Measurements from ENCODE around the gene MARCKS. TPM values are rescaled to one million over a fixed set of nuclear protein-coding genes. Genes with fewer than 3 reads are reported as not detected.

Gene MARCKS
- total and polyA plus RNA-seq, 2 experiments from 2014 or later, result 105 to 210 TPM

DNA sequence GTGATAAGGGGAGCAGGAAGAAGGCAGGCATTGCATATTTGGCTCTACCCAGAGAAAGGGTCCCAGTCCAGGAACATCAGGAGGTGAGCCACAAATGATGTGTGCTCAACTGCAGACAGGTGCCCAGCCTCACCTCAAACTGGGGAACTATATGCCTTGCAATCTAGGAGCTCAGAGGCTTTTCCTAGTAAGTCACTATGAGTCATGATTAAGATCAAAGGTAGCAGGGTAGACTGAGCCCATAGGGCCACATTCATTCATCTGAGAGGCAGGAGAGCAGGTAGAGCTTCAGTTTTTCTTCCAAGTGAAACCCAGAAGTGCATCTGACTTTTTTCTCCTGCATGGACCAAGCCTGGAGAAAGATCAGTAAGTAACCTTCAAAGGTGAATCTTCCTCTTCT, 31.3 kb downstream of the MARCKS start:
- Histone ChIP-seq H3K9ac (no peak overlapping the region), H4K20me1 (ENCODE audit: insufficient read depth) (no peaks in the 10 kb centered on the region), H3K4me2 (ENCODE audit: unreplicated experiment) (no peak overlapping the region), H3K4me3 (no peak overlapping the region), H3F3A (ENCODE audit: insufficient read depth) (no peaks in the 10 kb centered on the region), H3K4me1 (ENCODE audit: insufficient read depth) (no peaks in the 10 kb centered on the region), H3K27me3 (replicated peaks; ENCODE audit: insufficient read depth) (no peaks in the 10 kb centered on the region), H3K36me3 (ENCODE audit: low read depth) (no peaks in the 10 kb centered on the region), H3K27ac (no peak overlapping the region), H3K79me2 (ENCODE audit: insufficient read depth) (no peaks in the 10 kb centered on the region), H3K9me2 (ENCODE audit: insufficient read depth) (no peaks in the 10 kb centered on the region), H2AFZ (no peak overlapping the region), H3K9me3 (ENCODE audit: low read depth) (no peaks in the 10 kb centered on the region)
- TF ChIP-seq EZH2 (IDR thresholded peaks at IDR 0.05; ENCODE audit: insufficient read depth, poor library complexity, severe bottlenecking) (no peak), EZH2phosphoT487 (IDR thresholded peaks at IDR 0.05; ENCODE audit: insufficient read depth, low read depth) (no peak)
- DNase-seq, result no peak
- in situ Hi-C loops (cut with MboI), result loop anchor here (25.0 kb wide), 1 partner anchor 1376 kb away; no protein-coding TSS in a partner anchor

DNA sequence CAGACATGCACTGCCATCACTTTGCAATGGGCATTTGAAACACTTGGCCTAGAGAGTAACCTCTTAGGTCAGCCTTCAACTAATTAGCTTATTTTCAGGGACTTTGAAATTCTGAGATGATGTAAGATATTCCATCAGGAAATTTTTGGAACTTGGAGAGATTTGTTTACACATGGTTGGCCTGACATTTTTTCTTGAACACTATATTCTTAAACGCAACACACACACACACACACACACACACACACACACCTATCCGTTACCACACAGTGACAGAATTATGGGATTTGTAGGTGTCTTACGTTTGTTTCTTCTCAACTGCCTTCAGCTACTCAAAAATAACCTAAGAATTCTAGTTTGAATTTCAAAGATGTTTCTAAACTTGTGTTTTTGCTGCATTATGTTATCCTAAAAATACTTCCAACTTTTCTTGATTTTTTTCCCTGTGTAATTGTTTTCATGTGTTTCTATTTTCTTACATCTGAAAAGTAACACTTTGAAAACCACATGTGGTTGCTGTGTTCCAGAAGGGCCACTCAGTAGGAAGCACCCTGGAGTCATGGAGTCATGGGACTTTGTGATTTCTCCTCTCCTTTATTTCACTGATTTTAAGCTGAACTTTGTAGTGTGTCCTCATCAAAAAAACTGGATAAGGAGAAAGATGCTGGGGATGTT, 31.9 kb downstream of the MARCKS start:
- no peak for TF ChIP-seq EZH2 (IDR thresholded peaks at IDR 0.05; ENCODE audit: insufficient read depth, poor library complexity, severe bottlenecking)
- no peak for TF ChIP-seq EZH2phosphoT487 (IDR thresholded peaks at IDR 0.05; ENCODE audit: insufficient read depth, low read depth)
- Histone ChIP-seq H3K4me2 (ENCODE audit: unreplicated experiment) (no peak overlapping the region), H4K20me1 (ENCODE audit: insufficient read depth) (no peaks in the 10 kb centered on the region), H3K27ac (no peak overlapping the region), H3K9ac (no peak overlapping the region), H3K4me1 (ENCODE audit: insufficient read depth) (no peaks in the 10 kb centered on the region), H3F3A (ENCODE audit: insufficient read depth) (no peaks in the 10 kb centered on the region), H2AFZ (no peak overlapping the region), H3K9me3 (ENCODE audit: low read depth) (no peaks in the 10 kb centered on the region), H3K27me3 (replicated peaks; ENCODE audit: insufficient read depth) (no peaks in the 10 kb centered on the region), H3K9me2 (ENCODE audit: insufficient read depth) (no peaks in the 10 kb centered on the region), H3K36me3 (ENCODE audit: low read depth) (no peaks in the 10 kb centered on the region), H3K4me3 (no peak overlapping the region), H3K79me2 (ENCODE audit: insufficient read depth) (no peaks in the 10 kb centered on the region)
- 34 to 47% methylated on average over 3 of the region's 3 CpGs for WGBS, 2 experiments (ENCODE audit: low coverage in 1 of 2, low lambda C conversion rate in 2 of 2, missing lambda C conversion rate in 2 of 2)
- DNase-seq, result no peak
- in situ Hi-C loops (cut with MboI), result loop anchor here (25.0 kb wide), 1 partner anchor 1377 kb away; no protein-coding TSS in a partner anchor

DNA sequence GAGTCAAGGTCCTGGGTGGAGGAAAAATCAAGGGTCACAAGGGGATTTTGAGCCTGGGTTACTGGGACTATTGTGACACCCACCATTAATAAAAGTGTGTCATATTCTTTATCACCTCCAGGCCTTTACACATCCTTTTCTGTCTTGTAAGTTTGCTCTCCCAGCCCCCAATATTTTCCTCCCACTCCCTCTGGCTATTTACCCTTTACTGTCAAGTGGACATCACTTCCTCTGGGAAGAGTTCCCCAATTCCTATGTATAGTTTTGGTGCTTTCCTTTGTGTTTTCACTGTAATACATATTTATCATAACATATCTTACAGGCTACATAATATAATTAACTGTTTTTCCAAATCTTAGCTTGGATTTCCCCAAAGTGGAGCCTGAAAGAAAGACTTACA, 36.3 kb downstream of the MARCKS start:
- Histone ChIP-seq H2AFZ (no peak overlapping the region), H3K4me3 (no peak overlapping the region), H3K79me2 (ENCODE audit: insufficient read depth) (no peaks in the 10 kb centered on the region), H3K9me3 (ENCODE audit: low read depth) (no peaks in the 10 kb centered on the region), H3K27me3 (replicated peaks; ENCODE audit: insufficient read depth) (no peaks in the 10 kb centered on the region), H3K4me1 (ENCODE audit: insufficient read depth) (peaks cover 11% of the 10 kb centered on the region), H4K20me1 (ENCODE audit: insufficient read depth) (no peaks in the 10 kb centered on the region), H3K4me2 (ENCODE audit: unreplicated experiment) (no peak overlapping the region), H3K9me2 (ENCODE audit: insufficient read depth) (no peaks in the 10 kb centered on the region), H3K9ac (no peak overlapping the region), H3K27ac (no peak overlapping the region), H3K36me3 (ENCODE audit: low read depth) (no peaks in the 10 kb centered on the region), H3F3A (ENCODE audit: insufficient read depth) (peaks cover 12% of the 10 kb centered on the region; the same call in 1 of the 2 replicates)
- DNase-seq, result no peak
- TF ChIP-seq EZH2 (IDR thresholded peaks at IDR 0.05; ENCODE audit: insufficient read depth, poor library complexity, severe bottlenecking), result no peak
- no peak for TF ChIP-seq EZH2phosphoT487 (IDR thresholded peaks at IDR 0.05; ENCODE audit: insufficient read depth, low read depth)
- in situ Hi-C loops (cut with MboI), result loop anchor here (25.0 kb wide), 1 partner anchor 1381 kb away; no protein-coding TSS in a partner anchor

DNA sequence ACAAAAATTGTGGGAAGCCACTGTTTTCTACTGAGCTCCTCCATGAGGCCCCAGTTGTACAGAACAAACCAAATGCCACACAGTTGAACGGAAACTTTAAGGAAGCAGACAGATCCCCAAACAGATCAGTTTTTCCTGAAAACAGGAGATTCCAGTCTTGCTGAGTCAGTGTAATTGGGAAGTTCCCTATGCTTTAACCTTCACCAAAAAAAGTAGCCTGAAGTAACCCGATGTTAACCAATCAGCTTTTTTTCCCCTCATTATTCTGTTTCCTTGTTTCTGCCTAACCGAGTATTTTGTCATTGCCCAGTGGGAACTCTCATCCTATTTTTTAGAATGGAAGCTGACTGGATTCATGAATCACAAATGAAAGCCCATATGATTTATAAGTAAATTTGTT, 36.7 kb downstream of the MARCKS start:
- WGBS, 2 experiments (ENCODE audit: low coverage in 1 of 2, low lambda C conversion rate in 2 of 2, missing lambda C conversion rate in 2 of 2), result 85 to 90% methylated on average over 3 of the region's 3 CpGs
- no peaks in the 10 kb centered on the region for H3K9me2 ChIP-seq (ENCODE audit: insufficient read depth)
- H2AFZ ChIP-seq, result no peak overlapping the region
- H3K9me3 ChIP-seq (ENCODE audit: low read depth), result no peaks in the 10 kb centered on the region
- no peak overlapping the region for H3K9ac ChIP-seq
- H3K27ac ChIP-seq, result no peak overlapping the region
- no peak for DNase-seq
- H3K36me3 ChIP-seq (ENCODE audit: low read depth), result no peaks in the 10 kb centered on the region
- TF ChIP-seq EZH2phosphoT487 (IDR thresholded peaks at IDR 0.05; ENCODE audit: insufficient read depth, low read depth) (no peak), EZH2 (IDR thresholded peaks at IDR 0.05; ENCODE audit: insufficient read depth, poor library complexity, severe bottlenecking) (no peak)
- in situ Hi-C loops (cut with MboI), result loop anchor here (25.0 kb wide), 1 partner anchor 1382 kb away; no protein-coding TSS in a partner anchor
- no peak overlapping the region for H3K4me3 ChIP-seq
- no peak overlapping the region for H3K4me2 ChIP-seq (ENCODE audit: unreplicated experiment)
- H3F3A ChIP-seq (ENCODE audit: insufficient read depth), result peaks cover 12% of the 10 kb centered on the region; the same call in 1 of the 2 replicates
- no peaks in the 10 kb centered on the region for H3K27me3 ChIP-seq (replicated peaks; ENCODE audit: insufficient read depth)
- no peaks in the 10 kb centered on the region for H4K20me1 ChIP-seq (ENCODE audit: insufficient read depth)
- no peaks in the 10 kb centered on the region for H3K79me2 ChIP-seq (ENCODE audit: insufficient read depth)
- H3K4me1 ChIP-seq (ENCODE audit: insufficient read depth), result peaks cover 11% of the 10 kb centered on the region
